Left ventricle myocardium inferior (tissue), 1 donor: Measurements from ENCODE around the gene SLC25A5. TPM values are rescaled to one million over a fixed set of nuclear protein-coding genes. Genes with fewer than 3 reads are reported as not detected.

Source experiments
- DNase-seq: peaks from one replicate; pipeline ENCODE4 v3.0.0-alpha.2; 2020
- H3K27ac ChIP-seq: fragments of 200-600 bp; replicated peaks from 2 replicates; pipeline ENCODE4 v1.8.0; 2021
- H3K27me3 ChIP-seq: fragments of 200-600 bp; 2 replicates; pipeline ENCODE4 v1.8.0; 2021; ENCODE audit warnings: low read depth
- H3K36me3 ChIP-seq: fragments of 200-600 bp; 2 replicates; pipeline ENCODE4 v1.8.0; 2021
- H3K4me1 ChIP-seq: fragments of 200-600 bp; 2 replicates; pipeline ENCODE4 v1.8.0; 2021
- H3K4me3 ChIP-seq: fragments of 200-600 bp; 2 replicates; pipeline ENCODE4 v1.8.0; 2021; ENCODE audit warnings: mild to moderate bottlenecking, moderate library complexity
- H3K9me3 ChIP-seq: fragments of 200-600 bp; replicated peaks from 2 replicates; pipeline ENCODE4 v1.8.0; 2021
- CTCF ChIP-seq: fragments of 200-600 bp; IDR thresholded peaks from 2 replicates; pipeline ENCODE4 v1.8.0; 2021; ENCODE audit warnings: antibody characterized with exemption, mild to moderate bottlenecking, borderline replicate concordance
- intact Hi-C: fragments of 100-400 bp; cut with micrococcal nuclease; formaldehyde crosslinking; loops from one replicate; pipeline ENCODE4 v1.11.0; 2022
- total RNA-seq: library from RNA; stranded (reverse); fragmentation: NEBNext Ultra II Directional; extraction: Animal tissue kit (Norgen Biotek cat#: 25700); gene quantifications from one replicate; pipeline ENCODE4 v1.2.1, GENCODE V29; 2021
- donor health status: DM: no; HTN: yes; CAD: no; lungs with severe emphysema.

SLC25A5 gene
- total RNA-seq, 1 donor from 2014 or later = 191 TPM

DNA sequence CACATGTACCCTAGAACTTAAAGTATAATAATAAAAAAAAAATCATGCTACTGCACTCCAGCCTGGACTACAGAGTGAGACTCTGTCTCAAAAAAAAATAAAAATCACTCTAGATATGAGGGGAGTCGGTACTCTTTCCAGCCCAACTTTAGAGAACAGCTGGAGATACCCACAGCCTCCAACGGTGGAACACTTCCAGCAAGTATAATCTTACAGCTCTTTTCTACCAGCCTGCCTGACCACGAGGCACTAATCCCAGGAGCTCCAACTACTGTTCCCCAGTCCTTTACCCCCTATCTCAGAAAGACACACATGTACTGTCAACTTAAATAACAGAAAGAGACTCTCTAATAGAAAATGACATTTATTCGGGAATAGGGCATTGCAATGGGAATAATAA is 50.1 kb downstream of the SLC25A5 start:
- TF ChIP-seq CTCF = no peak
- Histone ChIP-seq H3K27ac (no peak overlapping the region), H3K9me3 (no peaks in the 10 kb centered on the region), H3K36me3 (no peaks in the 10 kb centered on the region), H3K4me1 (no peaks in the 10 kb centered on the region), H3K4me3 (no peak overlapping the region), H3K27me3 (no peaks in the 10 kb centered on the region)
- DNase-seq = no peak
- intact Hi-C loops = loop anchor here (10.0 kb wide), 1 partner anchor 206 kb away; no protein-coding TSS in a partner anchor

Other genes with a start within 250 kb of the SLC25A5 start
- gene PGRMC1, start 232.2 kb upstream of the SLC25A5 start, total RNA-seq = 16.1 TPM
- gene SLC25A43, start 69.1 kb upstream of the SLC25A5 start, total RNA-seq = 1.4 TPM
- gene STEEP1, start 97.0 kb downstream of the SLC25A5 start, total RNA-seq = 15.2 TPM
- 61.2 TPM for gene UBE2A, start 106.1 kb downstream of the SLC25A5 start, total RNA-seq
- gene NKRF, start 138.0 kb downstream of the SLC25A5 start, total RNA-seq = 3.7 TPM
- gene SEPTIN6, start 224.7 kb downstream of the SLC25A5 start, total RNA-seq = 5.6 TPM